Fibroblast of villous mesenchyme (primary cell): ENCODE data around the gene STPG1. TPM values are rescaled to one million over a fixed set of nuclear protein-coding genes. Genes with fewer than 3 reads are reported as not detected.
A peak's percentile ranks its signal among the peaks of the same experiment; 100 is the strongest.

Experiments used
- DNase-seq: peaks from one replicate; pipeline ENCODE4 v3.0.0-alpha.2; 2010; ENCODE audit warnings: low read depth
- H3K4me3 ChIP-seq: 2 replicates; pipeline ENCODE4 v1.5.1; 2011; ENCODE audit warnings: low read depth, mild to moderate bottlenecking, low read length
- CTCF ChIP-seq: IDR thresholded peaks from 2 replicates; pipeline ENCODE4 v1.5.1; 2012; ENCODE audit warnings: low read depth, mild to moderate bottlenecking, low read length; ENCODE audit not compliant: insufficient read depth
- total RNA-seq: library from RNA; depleted of rRNA; stranded (reverse); fragments of >200 nt; gene quantifications from 2 replicates; pipeline ENCODE4 v1.2.3, GENCODE V29; 2012

STPG1 gene
- total RNA-seq, 1 donor: 9.9 TPM

GRCh38 chr1:24364975-24365678 lies 48.5 kb downstream of the STPG1 start:
- H3K4me3 ChIP-seq: no peak overlapping the region
- TF ChIP-seq CTCF: no peak

GRCh38 chr1:24364605-24364974 lies 49.0 kb downstream of the STPG1 start:
- TF ChIP-seq CTCF: no peak
- no peak overlapping the region for H3K4me3 ChIP-seq
- DNase-seq: no peak

More at GRCh38 chr1:24364975-24365678, 48.5 kb downstream of the STPG1 start:
- peak; percentile 79 for DNase-seq

- H3K4me3 ChIP-seq: no peak overlapping the region
- no peak for TF ChIP-seq CTCF
These were observed 49.6 kb downstream of the STPG1 start for GRCh38 chr1:24363994-24364393.

GRCh38 chr1:24362982-24363614 lies 50.5 kb downstream of the STPG1 start:
- TF ChIP-seq CTCF: no peak
- peak; percentile 70 for DNase-seq
- H3K4me3 ChIP-seq: no peak overlapping the region

More at GRCh38 chr1:24363994-24364393, 49.6 kb downstream of the STPG1 start:
- DNase-seq: no peak

- no peak for TF ChIP-seq CTCF
- H3K4me3 ChIP-seq: no peak overlapping the region
- DNase-seq: no peak
These were observed 51.2 kb downstream of the STPG1 start for GRCh38 chr1:24362396-24362795.

- DNase-seq: no peak
- no peak overlapping the region for H3K4me3 ChIP-seq
- no peak for TF ChIP-seq CTCF
These were observed 51.8 kb downstream of the STPG1 start for GRCh38 chr1:24361811-24362210.

- TF ChIP-seq CTCF: no peak
- H3K4me3 ChIP-seq: no peak overlapping the region
- no peak for DNase-seq
These were observed 52.9 kb downstream of the STPG1 start for GRCh38 chr1:24360681-24361080.
